SW 1271 (cell line): ENCODE measurements around the gene CLIC5.

Experiments
- DNase-seq, 2 experiments: peaks; one replicate each; lab custom pipeline; 2025; lab: John Stamatoyannopoulos, UW

The CLIC5 gene

DNA sequence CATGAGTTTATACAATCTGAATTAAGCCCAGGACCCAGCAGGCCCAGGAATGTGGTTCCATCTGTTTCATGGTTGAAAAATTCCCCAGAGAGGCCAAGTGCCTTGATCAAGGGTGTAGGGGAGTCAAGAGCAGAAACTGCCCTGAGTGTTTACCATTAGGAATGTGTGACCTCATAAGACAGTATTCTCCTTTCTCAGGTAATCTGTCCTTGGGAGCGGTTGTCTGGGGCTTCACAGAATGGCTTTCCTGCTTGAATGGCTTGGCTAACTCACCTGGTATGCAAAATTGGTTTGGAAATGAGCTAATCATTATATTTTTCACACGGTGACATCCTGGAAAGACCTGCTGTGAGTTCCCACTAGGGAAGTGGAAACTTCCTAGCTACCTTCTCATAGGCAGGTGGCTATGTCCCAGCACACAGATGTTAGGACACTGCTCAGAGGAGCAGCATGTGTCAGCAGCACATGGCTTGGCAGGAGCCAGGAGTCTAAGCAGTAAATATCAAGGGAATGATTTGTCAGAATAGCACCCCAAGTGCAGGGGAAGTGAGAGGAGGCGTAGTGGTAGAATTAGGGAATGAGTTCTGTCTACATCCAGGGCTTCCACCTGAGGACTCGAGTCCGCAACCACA is 17.7 kb downstream of the CLIC5 start:
- DNase-seq = no peak

- no peak for DNase-seq
These were observed 24.5 kb downstream of the CLIC5 start for GRCh38 chr6:45991189-45991588.

- DNase-seq = no peak
These were observed 25.5 kb downstream of the CLIC5 start for GRCh38 chr6:45990162-45990561.

- no peak for DNase-seq
These were observed 27.0 kb downstream of the CLIC5 start for GRCh38 chr6:45988635-45989034.

- no peak for DNase-seq
These were observed 27.8 kb downstream of the CLIC5 start for GRCh38 chr6:45987856-45988255.

- DNase-seq = no peak
These were observed 28.9 kb downstream of the CLIC5 start for GRCh38 chr6:45986746-45987274.

- DNase-seq = no peak
These were observed 30.8 kb downstream of the CLIC5 start for GRCh38 chr6:45984788-45985425.

DNA sequence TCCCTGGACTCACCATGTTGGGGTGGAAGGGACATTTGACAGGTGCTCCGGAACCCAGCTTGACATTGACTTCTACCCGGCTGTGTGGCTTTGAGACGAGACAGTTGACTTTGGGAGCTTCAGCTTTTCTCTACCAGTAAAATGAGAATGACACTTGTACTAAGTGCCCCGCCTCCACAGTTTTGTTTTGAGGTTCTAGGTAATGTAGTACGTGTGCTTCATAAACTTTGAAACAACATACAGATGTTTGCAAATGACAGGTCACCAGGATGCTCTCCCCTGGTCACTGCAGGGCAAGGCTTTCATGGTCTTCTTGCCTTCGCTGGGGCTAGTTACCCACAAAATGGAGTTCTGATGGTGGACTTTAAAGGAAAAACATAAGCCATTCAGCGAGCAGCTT is 31.3 kb downstream of the CLIC5 start:
- DNase-seq = no peak

- no peak for DNase-seq
These were observed 32.6 kb downstream of the CLIC5 start for GRCh38 chr6:45983062-45983461.

GRCh38 chr6:45982280-45983036 is 33.2 kb downstream of the CLIC5 start:
- DNase-seq = no peak

DNA sequence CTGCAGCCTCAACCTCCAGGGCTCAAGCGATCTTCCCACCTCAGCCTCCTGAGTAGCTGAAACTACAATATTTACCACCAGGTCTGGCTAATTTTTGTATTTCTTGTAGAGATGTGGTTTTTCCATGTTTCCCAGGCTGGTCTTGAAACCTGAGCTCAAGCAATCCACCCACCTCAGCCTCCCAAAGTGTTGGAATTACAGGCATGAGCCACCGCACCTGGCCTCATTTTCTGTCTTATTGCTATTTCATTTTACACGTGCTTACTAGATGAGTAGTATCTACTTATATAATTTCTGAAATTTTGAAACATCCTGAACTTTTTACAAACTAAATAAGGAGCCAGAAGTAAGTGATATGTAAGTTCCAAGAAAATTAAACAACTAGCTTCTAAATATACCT is 34.6 kb downstream of the CLIC5 start:
- no peak for DNase-seq

- DNase-seq = no peak
These were observed 36.3 kb downstream of the CLIC5 start for GRCh38 chr6:45979311-45979710.

DNA sequence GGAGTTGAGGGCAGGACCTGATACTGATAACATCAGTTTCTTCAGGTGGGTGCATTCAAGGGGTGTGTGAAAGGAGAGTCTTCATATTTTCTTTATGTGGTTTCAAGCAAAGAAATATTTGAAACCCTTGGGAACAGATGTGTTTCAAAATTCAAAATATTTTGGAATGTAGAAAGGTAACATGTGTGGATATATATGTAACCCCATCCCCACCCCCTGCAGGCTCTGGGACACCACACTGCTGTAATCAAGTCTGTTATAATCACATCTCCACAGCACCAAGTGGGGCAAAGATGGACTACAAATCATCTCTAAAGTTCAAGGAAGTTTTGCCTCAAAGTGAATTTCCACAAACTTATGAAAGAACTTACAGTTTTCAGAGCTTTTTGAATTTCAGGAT is 41.1 kb downstream of the CLIC5 start:
- DNase-seq = no peak

GRCh38 chr6:45972795-45973503 is 42.7 kb downstream of the CLIC5 start:
- no peak for DNase-seq

DNA sequence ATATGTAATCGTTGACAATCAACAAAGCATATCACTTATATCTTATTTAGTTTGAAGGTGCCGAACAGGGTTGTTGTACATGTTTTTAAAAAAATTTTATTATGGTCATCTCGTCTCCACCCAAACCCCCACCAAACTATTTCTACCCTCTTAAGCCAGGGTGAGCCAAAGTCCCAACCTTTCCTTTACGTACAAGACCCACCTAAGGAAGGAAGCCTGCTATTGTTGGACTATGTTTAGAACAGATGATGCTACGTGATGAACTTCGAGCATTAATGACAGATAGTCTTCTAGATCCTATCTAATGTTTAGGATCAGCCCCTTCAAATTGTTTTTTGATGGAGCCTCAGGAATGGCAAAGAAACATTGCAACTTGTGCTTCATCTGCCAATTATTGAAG is 44.4 kb downstream of the CLIC5 start:
- no peak for DNase-seq

GRCh38 chr6:45970326-45970725 is 45.3 kb downstream of the CLIC5 start:
- DNase-seq = no peak

GRCh38 chr6:45969883-45970282 is 45.8 kb downstream of the CLIC5 start:
- no peak for DNase-seq

DNA sequence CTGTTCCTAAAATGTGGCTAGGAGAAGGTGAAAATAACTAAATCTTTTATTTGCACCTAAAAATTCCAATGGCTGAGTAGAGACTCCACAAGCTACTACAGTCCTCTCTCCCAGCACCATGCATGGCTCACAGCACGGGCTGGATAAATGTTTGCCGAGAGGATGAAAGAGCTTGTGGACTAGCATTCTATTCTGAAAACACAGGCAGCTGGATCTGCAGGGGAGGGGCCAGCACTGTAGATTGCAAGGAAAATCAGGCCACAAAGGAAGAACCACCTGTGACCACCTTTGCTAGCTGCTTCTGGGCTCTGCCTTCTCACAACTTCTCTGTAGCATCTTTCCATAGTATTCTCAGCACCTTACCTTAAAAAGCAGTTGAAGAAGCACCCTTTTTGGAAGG is 46.6 kb downstream of the CLIC5 start:
- no peak for DNase-seq

DNA sequence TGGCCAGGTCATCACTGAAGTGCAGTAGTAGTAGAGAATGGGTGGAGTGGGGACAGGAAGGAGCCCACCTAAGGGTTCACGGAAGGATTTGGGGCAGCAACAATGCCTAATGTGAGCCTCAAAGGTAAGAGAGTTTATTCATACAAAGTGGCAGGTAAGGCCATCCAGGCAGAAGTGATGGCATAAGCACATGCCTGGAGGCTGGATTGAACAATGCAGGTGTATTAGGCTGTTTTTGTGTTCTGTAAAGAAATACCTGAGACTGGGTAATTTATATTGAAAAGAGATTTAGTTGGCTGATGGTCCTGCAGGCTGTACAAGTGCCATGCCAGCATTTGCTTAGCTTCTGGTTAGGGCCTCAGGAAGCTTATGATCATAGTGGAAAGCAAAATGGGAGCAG is 48.3 kb downstream of the CLIC5 start:
- no peak for DNase-seq

- no peak for DNase-seq
These were observed 48.9 kb downstream of the CLIC5 start for GRCh38 chr6:45966797-45967196.

GRCh38 chr6:45966340-45966739 is 49.3 kb downstream of the CLIC5 start:
- DNase-seq = no peak

DNA sequence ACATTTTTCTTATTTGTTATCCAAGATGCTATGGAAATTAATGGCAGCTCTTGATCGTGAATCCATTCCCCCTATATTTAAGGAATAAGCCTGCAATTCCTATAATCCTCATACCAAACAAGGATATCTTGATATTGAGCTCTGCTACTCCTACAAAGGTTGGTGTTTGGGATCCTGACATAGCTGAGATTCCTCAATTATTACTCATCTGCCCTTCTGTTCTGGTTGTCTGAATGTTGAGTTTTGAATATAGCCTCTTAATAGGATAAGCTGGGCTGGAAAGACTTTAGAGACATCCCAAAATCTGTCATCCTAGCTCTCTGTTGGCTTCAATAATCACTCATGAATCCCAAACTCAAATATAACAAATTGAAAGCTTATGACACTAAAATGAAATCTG is 49.9 kb downstream of the CLIC5 start:
- peak in 1 of 2 experiments; percentile 44 for DNase-seq
